ENCODE results near the gene KCNC3.

Gene KCNC3

DNA sequence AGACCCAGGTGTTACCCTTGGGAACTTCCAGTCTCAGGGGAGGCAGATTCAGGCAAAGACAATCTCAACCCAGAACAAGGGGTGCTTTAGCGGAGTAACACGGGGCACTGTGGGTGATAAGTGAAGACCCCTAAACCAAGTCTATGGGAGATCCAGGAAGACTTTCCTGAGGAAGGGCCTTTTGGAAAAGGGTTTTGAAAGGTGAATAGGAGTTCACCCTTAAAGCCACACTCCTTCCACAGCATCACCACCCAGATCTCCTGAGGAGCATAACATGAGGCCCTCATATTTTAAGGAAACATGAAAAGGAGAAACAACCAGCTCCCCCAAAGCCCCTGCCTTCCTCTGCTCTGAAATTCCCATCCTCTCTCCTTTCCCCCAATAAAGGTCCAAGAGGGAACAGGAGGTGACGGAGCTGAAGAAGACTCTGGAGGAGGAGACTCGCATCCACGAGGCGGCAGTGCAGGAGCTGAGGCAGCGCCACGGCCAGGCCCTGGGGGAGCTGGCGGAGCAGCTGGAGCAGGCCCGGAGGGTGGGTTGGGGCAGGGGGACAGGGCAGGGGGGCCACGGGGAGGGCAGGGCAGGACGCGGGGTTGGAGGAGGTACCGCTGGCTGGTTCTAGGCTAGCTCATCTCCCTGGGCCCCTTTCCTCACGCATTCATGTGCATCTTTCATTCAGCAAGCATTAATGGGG, 52.7 kb downstream of the KCNC3 start:
- no peak for DNase-seq (ENCODE audit: low read depth in 2 of 2)

DNA sequence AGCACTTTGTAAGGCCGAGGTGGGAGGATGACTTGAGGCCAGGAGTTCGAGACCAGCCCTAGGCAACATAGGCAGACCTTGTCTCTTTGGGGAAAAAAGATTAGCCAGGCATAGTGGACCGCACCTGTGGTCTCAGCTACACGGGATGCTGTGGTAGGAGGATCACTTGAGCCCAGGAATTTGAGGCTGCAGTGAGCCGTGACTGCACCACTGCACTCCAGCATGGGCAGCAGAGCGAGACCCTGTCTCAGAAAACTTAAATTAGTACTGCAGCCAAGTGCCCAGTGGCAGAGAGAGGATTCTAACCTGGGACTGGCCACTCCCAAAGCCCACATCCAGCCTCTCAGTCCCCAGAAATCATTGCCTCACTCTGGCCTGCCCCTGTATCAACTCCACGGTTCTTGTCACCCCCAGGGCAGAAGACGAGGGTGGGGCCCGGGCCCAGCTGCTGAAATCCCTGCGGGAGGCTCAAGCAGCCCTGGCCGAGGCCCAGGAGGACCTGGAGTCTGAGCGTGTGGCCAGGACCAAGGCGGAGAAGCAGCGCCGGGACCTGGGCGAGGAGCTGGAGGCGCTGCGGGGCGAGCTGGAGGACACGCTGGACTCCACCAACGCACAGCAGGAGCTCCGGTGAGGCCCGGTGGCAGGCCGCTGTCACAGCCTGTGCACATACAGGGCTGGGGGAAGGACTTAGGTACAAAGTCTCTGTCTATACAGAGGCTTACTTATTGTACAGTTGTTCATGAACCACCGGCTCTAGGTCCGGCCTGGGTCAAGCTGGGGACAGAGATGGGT, 53.4 kb downstream of the KCNC3 start:
- no peak for DNase-seq (ENCODE audit: low read depth in 2 of 2)

DNA sequence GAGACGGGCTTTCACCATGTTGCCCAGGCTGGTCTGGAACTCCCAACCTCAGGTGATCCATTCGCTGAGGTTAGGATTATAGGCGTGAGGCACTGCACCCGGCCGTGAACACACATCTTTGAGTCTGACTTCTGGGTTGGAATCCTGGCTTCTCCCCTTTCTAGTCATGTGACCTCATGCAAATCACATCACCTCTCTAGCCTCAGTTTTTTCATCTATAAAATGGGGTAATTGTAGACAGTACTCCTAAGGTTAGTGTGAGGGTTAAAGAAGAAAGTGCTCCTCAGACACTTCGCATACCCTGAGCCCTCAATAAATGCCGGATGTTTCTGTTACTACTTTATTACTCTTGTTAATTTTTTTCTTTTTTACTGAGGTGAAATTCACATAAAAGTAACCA, 55.4 kb downstream of the KCNC3 start:
- no peak for DNase-seq (ENCODE audit: low read depth in 2 of 2)

DNA sequence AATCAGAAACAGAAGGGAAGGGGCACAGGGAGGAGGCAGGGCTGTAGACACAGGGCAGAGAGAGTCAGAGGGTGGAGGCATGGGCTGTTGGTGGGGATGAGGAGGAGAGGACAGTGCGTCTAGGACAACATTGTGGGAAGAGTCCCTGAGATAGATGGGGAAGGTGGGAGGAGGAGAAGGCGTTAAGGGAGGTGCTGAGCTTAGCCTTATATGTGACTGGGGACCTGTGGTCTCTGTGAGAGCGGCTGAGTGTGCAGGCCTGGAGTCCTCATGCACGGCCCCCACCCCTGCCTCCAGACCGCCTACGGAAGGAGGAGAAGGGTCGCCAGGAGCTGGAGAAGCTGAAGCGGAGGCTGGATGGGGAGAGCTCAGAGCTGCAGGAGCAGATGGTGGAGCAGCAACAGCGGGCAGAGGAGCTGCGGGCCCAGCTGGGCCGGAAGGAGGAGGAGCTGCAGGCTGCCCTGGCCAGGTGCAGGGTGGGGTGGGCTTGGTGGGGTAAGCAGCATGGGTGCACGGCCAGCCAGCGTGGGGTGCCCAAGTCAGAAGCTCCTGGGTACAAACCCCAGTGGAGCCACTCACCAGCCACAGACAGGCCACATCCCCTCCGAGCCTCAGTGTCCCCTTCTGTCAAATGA, 56.8 kb downstream of the KCNC3 start:
- DNase-seq (ENCODE audit: low read depth in 2 of 2): no peak

DNA sequence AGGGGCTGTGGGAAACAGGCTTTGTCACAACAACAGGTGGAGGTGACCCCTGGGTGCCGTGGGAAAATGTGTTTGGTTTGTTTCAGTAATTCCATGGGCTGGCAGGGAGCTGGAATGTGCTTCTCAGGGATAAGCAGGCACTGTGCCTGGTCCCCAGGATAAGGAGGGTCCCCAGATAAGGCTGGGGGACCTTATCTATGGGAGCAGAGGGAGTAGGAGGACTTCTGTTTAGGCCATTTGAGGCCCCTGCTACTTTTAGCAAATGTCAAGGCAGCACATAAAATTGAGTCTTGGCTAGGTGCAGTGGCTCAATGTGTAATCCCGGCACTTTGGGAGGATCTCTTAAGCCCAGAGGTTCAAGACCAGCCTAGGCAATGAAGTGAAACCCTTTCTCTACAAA, 59.5 kb downstream of the KCNC3 start:
- DNase-seq (ENCODE audit: low read depth in 2 of 2): no peak

DNA sequence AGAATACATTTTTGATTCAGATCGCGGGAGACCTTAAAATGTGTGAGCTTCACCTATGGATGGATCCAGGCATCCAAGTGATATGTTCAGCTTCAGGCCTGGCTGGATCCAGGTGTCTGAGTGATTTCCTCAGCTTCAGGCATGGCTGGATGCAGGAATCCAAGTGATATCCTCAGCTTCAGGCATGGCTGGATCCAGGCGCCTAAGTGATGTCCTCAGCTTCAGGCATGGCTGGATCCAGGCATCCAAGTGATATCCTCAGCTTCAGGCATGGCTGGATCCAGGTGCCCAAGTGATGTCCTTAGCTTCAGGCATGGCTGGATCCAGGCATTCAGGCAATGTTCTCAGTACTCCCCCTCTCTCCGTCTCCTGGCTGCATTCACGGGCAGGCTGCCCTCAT, 60.7 kb downstream of the KCNC3 start:
- no peak for DNase-seq (ENCODE audit: low read depth in 2 of 2)

DNA sequence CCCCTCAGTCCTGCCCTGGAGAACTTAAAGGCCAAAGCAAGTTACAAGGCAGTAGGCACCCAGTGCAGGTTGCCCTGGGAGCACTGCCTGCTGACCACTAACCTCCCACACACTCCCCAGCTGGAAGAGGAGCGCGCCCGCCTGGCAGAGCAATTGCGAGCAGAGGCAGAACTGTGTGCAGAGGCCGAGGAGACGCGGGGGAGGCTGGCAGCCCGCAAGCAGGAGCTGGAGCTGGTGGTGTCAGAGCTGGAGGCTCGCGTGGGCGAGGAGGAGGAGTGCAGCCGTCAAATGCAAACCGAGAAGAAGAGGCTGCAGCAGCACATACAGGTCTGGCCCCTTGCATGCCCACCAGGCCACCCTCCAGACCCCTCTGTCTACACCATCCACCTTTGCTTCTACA, 61.1 kb downstream of the KCNC3 start:
- no peak for DNase-seq (ENCODE audit: low read depth in 2 of 2)

DNA sequence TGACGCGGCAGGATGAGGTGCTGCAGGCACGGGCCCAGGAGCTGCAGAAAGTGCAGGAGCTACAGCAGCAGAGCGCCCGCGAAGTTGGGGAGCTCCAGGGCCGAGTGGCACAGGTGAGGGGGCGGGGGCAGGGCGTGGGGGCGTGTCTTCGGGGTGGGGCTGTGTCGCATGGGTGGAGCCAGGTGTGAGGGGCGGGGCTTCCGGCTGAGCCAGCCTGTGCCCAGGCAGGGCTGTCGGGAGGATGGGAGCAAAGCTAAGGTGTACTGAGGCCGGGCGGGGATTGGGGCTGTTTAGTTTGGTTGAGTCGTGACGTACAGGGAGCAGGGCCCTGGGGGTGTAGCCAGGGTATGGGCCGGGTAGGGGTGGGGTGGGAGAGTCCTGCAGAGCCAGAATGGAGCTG, 62.3 kb downstream of the KCNC3 start:
- DNase-seq (ENCODE audit: low read depth in 2 of 2): no peak

DNA sequence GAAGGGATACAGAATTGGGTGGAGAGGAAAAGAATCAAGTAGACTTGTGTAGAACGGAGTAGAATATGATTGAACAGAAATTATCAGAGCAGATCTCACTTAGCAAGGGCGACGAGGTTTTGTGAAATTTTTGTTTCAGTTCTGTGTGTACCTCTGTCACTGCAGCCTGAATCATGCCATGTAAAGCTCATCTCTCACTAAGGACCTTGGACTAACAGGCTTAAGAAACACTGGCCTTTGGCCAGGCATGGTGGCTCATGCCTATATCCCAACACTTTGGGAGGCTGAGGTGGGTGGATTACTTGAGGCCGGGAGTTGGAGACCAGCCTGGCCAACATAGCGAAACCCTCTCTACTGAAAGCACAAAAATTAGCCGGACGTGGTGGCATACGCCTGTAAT, 63.1 kb downstream of the KCNC3 start:
- no peak for DNase-seq (ENCODE audit: low read depth in 2 of 2)

DNA sequence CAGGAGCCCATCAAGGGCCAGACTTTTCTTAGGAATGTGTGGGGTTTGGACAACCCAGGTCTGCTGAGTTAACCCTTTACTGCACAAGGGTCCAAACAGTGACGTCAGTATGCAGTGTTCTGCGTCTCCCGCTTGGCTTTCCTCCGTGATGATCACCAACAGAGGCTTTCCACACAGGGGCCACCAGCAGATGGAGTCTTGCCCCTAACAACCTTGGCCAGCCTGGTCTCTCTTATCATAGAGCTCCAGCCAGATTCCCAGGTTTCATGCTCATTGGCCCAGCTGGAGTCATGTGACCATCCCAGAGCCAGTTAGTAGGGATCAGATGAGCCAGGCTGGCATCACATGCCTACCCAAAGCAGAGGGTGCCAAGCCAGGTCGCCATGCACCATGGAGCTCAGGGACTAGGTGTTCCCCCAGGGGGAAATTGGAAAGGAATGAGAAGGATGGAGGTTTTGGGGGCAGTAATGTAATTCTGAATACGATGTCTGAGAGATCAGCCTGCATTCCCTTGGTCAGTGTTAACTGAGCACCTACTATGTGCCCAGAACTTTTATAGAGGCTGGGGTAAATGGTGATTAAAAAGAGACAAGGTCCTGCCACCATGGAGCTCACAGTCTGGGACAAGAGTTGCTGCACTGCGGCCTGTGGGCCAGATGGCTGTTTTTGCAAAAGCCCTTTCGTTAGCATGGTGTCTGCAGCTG, 64.5 kb downstream of the KCNC3 start:
- DNase-seq (ENCODE audit: low read depth in 2 of 2): no peak

DNA sequence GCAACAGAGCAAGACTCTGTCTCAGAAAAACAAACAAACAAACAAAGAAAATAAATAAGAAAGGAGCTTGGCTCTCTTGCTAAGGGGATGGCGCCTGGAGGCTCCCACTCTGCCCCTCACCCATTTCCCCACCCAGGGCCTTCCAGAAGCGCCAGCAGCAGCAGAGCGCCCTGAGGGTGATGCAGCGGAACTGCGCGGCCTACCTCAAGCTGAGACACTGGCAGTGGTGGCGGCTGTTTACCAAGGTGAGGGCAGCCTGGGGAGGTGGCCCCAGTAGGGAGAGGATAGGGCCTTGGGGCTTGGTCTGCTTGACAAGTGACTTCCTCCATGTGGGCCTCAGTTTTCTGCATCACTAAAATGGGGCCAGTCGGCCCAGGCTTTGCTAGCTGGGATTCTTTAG, 66.0 kb downstream of the KCNC3 start:
- DNase-seq (ENCODE audit: low read depth in 2 of 2): no peak
